ENCODE measurements around the gene TMC3. TPM values are rescaled to one million over a fixed set of nuclear protein-coding genes. Genes with fewer than 3 reads are reported as not detected.

The TMC3 gene
- total and polyA plus RNA-seq, 5 donors: 0.02 to 0.14 TPM; not detected in 3

Other genes with a start within 250 kb of the TMC3 start
- gene CFAP161, start 239.9 kb downstream of the TMC3 start, total RNA-seq: 1 to 10 TPM in 2 of 4 donors, under 1 TPM in 2; 0.34 to 1.3 (median 0.80) TPM
- 0.32 TPM for gene CFAP161, start 239.9 kb downstream of the TMC3 start, polyA plus RNA-seq
- 1 to 10 TPM; 3.1 to 5.1 (median 4.1) TPM for gene IL16, start 177.3 kb downstream of the TMC3 start, total RNA-seq
- gene IL16, start 177.3 kb downstream of the TMC3 start, polyA plus RNA-seq: 4.7 TPM
- 1 to 10 TPM; 1.7 to 5.3 (median 3.3) TPM for gene STARD5, start 50.1 kb downstream of the TMC3 start, total RNA-seq
- 2.7 TPM for gene STARD5, start 50.1 kb downstream of the TMC3 start, polyA plus RNA-seq

Measured in right cardiac atrium (tissue), 5 donors.